Uterus (tissue), 2 donors: Measurements from ENCODE around the gene ISL1.

Experiments
- CTCF ChIP-seq, 4 experiments: fragments of 200-600 bp in 2 of 4; fragments of 450-650 bp in 2 of 4; sonication (generic) in 2 of 4; IDR thresholded peaks; one replicate each; pipeline ENCODE4 v1.5.1; 2016 to 2019; ENCODE audit warnings: antibody characterized with exemption in 4 of 4, mild to moderate bottlenecking in 2 of 4, moderate library complexity in 1 of 4
- POLR2A ChIP-seq, 2 donors: fragments of 450-650 bp; IDR thresholded peaks; one replicate each; pipeline ENCODE4 v1.6.1; 2016; ENCODE audit warnings: antibody characterized with exemption in 2 of 2, mild to moderate bottlenecking in 1 of 2, moderate library complexity in 1 of 2

DNA sequence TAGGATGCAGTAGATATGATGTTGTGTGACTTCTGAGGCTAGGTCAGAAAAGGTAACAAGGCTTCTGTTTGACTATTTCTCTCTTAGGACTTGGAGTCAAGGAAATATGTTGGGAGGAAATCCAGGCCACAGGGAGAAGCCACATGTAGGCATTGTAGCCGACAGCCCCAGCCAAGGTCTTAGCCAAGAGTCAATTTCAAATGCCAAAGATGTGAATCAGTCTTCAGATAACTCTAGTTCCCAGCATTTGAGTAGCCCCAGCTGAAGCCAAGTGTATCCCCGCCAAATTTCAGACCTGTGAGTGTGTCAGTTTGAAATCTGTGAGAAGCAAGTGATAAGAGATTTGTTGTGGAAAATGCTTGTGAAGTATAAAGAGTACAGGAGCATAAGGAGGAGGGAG is 38.1 kb upstream of the ISL1 start:
- TF ChIP-seq CTCF (IDR thresholded peaks at IDR 0.05) = no peak
- TF ChIP-seq POLR2A (IDR thresholded peaks at IDR 0.05) = no peak
